GM21528 (cell line): ENCODE results near the gene SUCLG2.

Source experiments
- ATAC-seq: cut with Tn5 transposase; IDR thresholded peaks from one replicate; pipeline ENCODE4 v1.9.1; 2021; ENCODE audit warnings: mild to moderate bottlenecking, moderate library complexity; ENCODE audit not compliant: unreplicated experiment, low FRiP score

The SUCLG2 gene

GRCh38 chr3:67650084-67650483, 4.3 kb downstream of the SUCLG2 start:
- ATAC-seq = no peak

- no peak for ATAC-seq
These were observed 4.7 kb downstream of the SUCLG2 start for GRCh38 chr3:67649681-67650080.

DNA sequence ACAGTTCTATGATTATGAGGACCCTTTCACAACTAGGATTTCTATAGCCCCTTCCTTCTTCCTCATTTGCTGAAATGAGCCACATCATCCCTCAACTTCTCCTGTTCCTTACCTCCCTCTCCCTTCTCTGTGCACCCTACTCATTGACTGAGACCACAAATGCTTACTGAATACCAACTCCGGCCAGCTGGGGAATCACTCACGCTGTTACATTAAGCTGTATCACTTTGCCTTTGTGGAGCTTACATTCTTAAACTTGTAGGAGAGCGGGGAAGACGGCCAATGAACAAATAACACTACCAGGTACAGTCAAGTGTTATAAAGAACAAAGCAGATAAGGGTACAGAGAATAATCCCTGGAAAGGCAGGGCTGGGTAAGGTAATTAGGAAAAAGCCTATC, 5.7 kb downstream of the SUCLG2 start:
- ATAC-seq = no peak

GRCh38 chr3:67648229-67648628, 6.2 kb downstream of the SUCLG2 start:
- ATAC-seq = no peak

- ATAC-seq = no peak
These were observed 7.0 kb downstream of the SUCLG2 start for GRCh38 chr3:67647390-67647878.

GRCh38 chr3:67646586-67647234, 7.7 kb downstream of the SUCLG2 start:
- ATAC-seq = no peak

- no peak for ATAC-seq
These were observed 9.6 kb downstream of the SUCLG2 start for GRCh38 chr3:67644827-67645226.

GRCh38 chr3:67642734-67643133, 11.7 kb downstream of the SUCLG2 start:
- no peak for ATAC-seq

DNA sequence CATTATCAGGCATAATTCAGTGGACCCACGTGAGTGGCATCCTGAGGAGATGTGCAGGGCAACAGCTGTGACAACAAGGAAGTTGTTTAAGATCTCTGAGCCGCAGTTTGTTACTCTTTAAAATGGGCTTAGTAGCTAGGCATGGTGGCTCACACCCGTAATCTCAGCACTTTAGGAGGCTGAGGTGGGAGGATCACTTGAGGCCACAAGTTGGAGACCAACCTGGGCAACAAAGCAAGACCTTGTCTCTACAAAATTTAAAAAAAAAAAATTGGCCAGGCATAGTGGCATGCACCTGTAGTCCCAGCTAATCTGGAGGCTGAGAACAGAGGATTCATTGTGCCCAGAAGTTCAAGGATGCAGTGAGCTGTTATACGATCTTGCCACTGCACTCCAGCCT, 12.2 kb downstream of the SUCLG2 start:
- no peak for ATAC-seq

DNA sequence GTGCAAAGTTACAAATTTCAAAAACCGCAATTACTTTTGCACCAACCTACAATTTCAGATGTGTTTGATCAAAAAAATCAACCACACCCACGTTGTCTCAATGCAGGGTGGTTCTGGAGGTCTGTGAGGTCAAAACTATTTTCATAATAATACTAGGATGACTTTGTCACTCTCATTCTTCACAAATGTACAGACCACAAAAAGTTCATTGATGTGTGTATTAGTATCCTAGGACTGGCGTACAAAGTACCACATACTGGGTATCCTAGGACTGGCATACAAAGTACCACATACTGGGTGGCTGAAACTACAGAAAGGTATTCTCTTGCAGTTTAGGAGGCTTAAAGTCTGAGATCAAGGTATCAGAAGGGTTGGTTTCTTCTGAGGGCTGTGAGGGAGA, 13.0 kb downstream of the SUCLG2 start:
- no peak for ATAC-seq

DNA sequence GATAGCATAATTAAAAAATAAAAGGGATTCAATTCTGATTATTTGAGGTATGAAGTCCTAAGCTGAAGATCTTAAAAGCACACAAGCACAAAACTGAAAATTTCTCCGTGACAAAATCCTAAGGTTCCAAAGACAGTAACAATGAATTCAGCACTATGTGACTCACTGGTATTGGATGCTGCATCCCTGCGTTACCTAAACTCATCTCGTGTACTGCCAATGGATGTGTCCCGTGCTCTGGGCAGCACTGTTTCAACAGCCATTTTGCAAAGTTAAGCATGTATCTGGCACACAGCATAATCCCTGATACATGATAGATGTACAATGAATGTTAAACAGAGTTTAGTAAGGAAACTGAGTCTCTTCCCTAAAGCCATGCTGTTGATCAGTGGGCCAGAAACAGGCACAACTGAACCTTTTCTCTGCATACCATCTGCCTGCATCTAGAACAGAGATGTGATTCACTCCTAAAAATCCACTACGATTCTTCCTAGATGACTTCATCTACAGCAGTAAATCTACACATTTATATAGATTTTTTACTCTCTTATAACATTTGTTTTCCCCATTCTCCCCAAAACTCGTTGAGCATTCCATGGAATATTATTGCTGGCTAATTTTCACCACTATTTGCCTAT, 14.3 kb downstream of the SUCLG2 start:
- ATAC-seq = no peak

- ATAC-seq = no peak
These were observed 17.0 kb downstream of the SUCLG2 start for GRCh38 chr3:67637255-67637900.

DNA sequence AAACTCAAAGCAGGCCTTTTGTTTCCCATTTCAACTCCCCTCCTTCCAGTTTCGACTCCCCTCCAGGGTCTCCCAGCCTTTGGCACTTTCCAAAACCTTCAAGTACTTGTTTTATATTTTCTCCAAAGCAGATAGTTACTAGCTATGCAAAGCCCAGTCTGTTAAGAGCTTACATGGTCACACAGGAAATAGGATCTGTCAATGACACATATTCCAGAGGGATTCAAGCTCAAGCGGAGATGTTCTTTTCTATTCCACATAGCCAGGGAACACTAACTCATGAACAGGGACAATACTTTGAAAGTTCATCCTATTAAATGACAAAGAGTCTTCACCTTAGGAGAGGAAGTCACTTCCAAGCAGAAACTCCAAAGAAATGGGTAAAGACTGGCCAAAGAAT, 18.6 kb downstream of the SUCLG2 start:
- ATAC-seq = no peak

- no peak for ATAC-seq
These were observed 19.2 kb downstream of the SUCLG2 start for GRCh38 chr3:67635257-67635656.

DNA sequence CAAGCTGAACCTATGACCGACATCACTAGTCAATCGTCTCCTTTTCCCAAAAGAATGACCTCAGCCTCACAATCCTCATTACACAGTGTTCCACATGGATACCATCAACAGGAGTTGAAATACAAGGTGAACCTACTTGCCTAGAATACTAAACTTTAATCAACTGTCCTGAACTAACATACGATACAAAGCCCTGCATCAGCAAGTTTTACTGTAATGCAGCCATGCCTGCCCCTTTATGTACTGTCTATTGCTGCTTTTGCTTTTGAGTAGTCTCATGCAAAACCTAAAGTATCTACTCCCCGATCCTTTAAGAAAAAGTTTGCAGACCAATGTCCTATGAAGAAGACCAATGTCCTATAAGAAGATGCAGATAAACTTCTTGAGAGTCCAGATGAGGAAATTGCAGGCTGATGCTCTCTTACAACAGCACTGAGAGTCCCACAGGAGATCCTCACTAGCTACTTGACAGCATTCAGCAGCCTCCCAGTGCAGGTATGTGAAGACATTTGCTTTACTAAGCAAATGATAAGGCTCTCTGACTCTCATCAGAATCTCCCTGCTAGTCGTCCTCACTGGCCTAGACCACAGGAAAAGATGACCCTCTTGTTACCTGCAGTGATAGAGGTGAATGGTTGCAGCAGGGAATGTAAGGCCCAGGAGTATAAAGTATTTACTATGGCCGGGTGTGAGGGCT, 23.6 kb downstream of the SUCLG2 start:
- no peak for ATAC-seq

GRCh38 chr3:67624687-67625086, 29.7 kb downstream of the SUCLG2 start:
- no peak for ATAC-seq

DNA sequence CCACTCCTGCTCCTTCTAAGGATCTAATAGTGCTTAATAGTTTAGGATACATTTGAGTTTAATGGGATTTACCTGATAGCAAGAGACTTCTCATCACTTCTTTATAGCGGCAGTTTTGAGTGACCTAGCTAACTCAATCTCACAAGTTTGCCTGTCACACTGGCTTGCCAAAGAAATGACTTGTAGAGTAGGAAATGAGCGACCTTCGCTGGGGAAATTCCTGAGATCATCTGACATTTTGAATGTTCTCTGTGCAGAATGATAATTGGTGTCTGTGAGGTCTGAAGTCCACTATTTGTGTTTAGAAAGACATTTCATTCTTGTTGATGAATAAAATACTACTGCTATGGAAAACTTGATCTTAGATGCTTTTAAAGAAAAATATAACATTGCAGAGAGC, 30.3 kb downstream of the SUCLG2 start:
- no peak for ATAC-seq

- ATAC-seq = no peak
These were observed 31.8 kb downstream of the SUCLG2 start for GRCh38 chr3:67622652-67623051.

DNA sequence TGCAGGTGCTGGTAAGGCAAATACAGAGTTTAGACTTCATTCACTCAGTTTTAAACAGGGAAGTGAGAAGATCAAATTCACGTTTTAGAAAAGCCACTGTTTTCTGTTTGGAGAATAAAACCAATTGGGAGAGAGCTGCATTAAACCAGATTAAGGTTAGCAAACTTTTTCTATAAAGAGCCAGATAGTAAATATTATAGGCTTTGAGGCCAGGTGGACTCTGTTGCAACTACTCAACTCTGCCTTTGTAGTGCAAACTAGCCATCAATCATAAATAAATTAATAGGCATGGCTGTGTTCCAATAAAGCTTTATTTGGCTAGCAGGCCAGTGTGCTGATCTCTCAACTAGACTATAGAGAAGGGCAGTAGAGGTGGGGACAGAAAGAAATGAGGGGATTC, 33.5 kb downstream of the SUCLG2 start:
- no peak for ATAC-seq

GRCh38 chr3:67619991-67620390, 34.4 kb downstream of the SUCLG2 start:
- ATAC-seq = no peak

DNA sequence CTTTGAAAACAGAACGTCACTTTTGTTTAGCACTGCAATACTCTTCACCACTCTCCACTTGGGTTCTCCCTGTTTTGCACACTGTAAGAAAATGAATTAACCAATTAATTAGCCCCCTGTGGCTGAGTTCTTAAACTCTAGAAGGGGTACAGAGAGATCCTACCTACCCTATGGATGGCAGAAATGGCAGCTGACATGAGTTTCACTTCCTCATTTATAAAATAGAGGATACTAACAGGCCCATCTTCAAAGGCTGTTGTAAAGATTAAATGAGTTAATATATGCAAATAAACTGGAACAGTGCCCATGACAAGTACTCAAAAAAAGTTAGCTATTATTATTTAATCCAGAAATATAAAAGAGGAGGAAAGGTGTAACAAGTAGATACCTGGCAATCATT, 36.9 kb downstream of the SUCLG2 start:
- ATAC-seq = no peak
